HCEC 1CT (cell line): ENCODE measurements around the gene MBD3L5.
"Not testable (repeated sequence)": the region's sequence is repeated elsewhere in the genome, so short reads cannot be mapped to it uniquely, and the experiment has no call there.

Source experiments
- DNase-seq: peaks from one replicate; pipeline ENCODE4 v3.0.0-alpha.2; 2017

Gene MBD3L5

GRCh38 chr19:7054635-7055368, 24.4 kb downstream of the MBD3L5 start:
- not testable (repeated sequence) for DNase-seq

- not testable (repeated sequence) for DNase-seq
Observed at GRCh38 chr19:7055679-7056078, 25.3 kb downstream of the MBD3L5 start.

- DNase-seq, result not testable (repeated sequence)
Observed at GRCh38 chr19:7056371-7056770, 26.0 kb downstream of the MBD3L5 start.

GRCh38 chr19:7058576-7058975, 28.2 kb downstream of the MBD3L5 start, which contains the start of gene MBD3L3:
Gene MBD3L3, minus strand, starts transcription at chr19:7058676. Its CDS starts 71 bp downstream, at chr19:7058605.
- DNase-seq, result not testable (repeated sequence)

- not testable (repeated sequence) for DNase-seq
Observed at GRCh38 chr19:7059977-7060376, 29.6 kb downstream of the MBD3L5 start.

GRCh38 chr19:7063339-7063738, 33.0 kb downstream of the MBD3L5 start:
- no peak for DNase-seq

- DNase-seq, result no peak
Observed at GRCh38 chr19:7063764-7064418, 33.5 kb downstream of the MBD3L5 start.

GRCh38 chr19:7067122-7067521, 36.7 kb downstream of the MBD3L5 start:
- peak; percentile 21 for DNase-seq

GRCh38 chr19:7067716-7068115, 37.3 kb downstream of the MBD3L5 start:
- peak; percentile 12 for DNase-seq

- DNase-seq, result no peak
Observed at GRCh38 chr19:7068599-7068998, 38.2 kb downstream of the MBD3L5 start.

GRCh38 chr19:7069042-7069903, 38.9 kb downstream of the MBD3L5 start, which contains the start of gene ZNF557:
Gene ZNF557, plus strand, starts transcription at chr19:7069703. Its CDS starts 5,372 bp downstream, at chr19:7075075.
- peak; percentile 96 for DNase-seq

GRCh38 chr19:7069904-7070226, 39.5 kb downstream of the MBD3L5 start:
- peak; percentile 2 for DNase-seq

- DNase-seq, result no peak
Observed at GRCh38 chr19:7072541-7072940, 42.2 kb downstream of the MBD3L5 start.

GRCh38 chr19:7074705-7075282, 44.4 kb downstream of the MBD3L5 start:
- no peak for DNase-seq

GRCh38 chr19:7076151-7076550, 45.8 kb downstream of the MBD3L5 start:
- no peak for DNase-seq

- DNase-seq, result no peak
Observed at GRCh38 chr19:7078008-7078407, 47.6 kb downstream of the MBD3L5 start.
